Activated T-cell treated with anti-CD3 and anti-CD28 coated beads for 48 hours (primary cell): ENCODE results near the gene OGT.

Source experiments
- DNase-seq: peaks from one replicate; pipeline ENCODE4 v3.0.0-alpha.2; 2020; ENCODE audit warnings: low read depth

The OGT gene

DNA sequence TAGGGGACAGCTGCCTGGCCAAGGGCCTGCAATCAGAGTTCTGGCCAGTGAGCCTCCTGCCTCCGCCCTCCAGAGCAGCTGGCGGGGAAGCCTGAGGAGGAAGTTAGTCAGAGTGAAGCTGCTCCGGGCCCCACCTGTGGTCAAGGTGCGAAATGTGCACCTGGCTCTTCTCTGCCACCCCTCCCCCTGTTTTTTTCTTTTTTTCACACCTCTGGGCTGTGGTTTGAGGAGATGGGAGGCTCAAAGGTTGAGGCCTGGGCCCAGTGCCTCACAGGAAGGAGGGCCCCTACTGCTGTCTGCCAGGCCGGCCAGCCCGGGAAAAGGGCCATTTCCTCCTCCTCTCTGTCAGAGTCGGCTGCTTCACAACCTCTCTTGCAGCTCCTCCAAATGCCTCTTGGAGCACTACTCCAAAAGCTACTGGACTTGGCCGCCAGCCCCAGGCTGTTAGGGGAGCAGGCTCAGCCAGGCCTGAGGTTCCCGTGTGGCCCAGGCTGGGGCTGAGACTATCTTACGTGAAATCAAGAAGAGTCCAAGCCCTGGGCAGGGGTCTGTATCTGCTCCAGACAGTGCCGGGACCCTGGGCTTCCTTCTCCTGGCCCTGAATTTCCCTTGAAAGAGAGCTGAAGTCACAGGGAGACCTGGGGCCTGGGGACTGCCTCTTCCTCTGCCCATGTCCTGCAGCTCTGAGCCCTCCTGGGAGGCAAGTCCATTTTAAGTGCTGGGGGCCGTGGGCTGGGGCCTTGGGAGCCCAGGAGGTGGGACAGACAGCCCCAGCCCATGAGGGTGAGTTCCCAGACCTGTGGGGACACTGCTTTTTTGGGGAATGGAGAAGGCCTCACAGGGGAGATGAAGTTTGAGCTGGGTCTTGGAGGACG, 89.9 kb downstream of the OGT start:
- peak; percentile 52 for DNase-seq

DNA sequence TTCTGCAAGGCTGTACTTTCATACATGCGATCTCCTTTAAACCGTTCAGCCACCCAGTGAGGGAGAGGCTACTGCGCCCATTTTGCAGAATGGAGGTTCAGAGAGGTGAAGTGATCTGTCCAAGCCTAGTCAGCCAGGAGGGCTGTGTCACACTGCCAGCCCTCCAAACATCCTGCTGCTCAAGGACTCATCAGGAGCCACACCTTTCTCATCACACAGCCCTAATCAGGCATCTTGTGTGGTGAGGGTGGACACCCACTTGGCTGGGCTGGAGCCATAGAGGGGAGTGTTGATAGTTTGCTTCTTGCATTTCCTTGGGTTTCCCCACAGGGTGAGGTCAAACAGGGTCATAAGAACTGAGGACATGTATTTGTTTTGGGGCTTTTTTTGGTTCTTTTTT, 90.8 kb downstream of the OGT start:
- no peak for DNase-seq

DNA sequence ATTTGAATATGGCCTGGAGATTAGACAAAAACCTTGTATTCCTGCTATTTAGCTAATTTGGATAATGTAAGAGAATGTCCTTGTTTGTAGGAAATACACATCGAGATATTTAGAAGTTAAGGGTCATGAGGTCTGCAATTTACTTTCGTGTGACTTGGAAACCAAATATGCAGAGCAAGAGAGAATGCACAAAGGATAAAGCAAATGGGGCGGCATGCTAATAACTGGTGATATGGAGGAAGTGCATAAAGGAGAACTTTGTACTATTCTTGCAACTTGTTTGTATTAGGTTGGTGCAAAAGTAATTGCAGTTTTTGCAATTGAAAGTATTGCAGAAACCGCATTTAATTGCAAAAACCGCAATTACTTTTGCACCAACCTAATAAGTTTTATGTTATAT, 92.6 kb downstream of the OGT start:
- no peak for DNase-seq
